Mesendoderm (in vitro differentiated cells): ENCODE results near the gene OR4F15.
A peak's percentile ranks its signal among the peaks of the same experiment; 100 is the strongest.
"Not testable (repeated sequence)": the region's sequence is repeated elsewhere in the genome, so short reads cannot be mapped to it uniquely, and the experiment has no call there.

Source experiments
- DNase-seq: peaks from one replicate; pipeline ENCODE4 v3.0.0; 2013
- H2AK5ac ChIP-seq: 2 replicates; pipeline ENCODE4 v1.6.1; 2013; ENCODE audit warnings: low read length, inconsistent platforms
- H2BK120ac ChIP-seq: 2 replicates; pipeline ENCODE4 v1.6.1; 2013; ENCODE audit warnings: low read depth, mild to moderate bottlenecking, low read length, moderate library complexity, mixed read lengths
- H2BK15ac ChIP-seq: replicated peaks from 2 replicates; pipeline ENCODE4 v1.6.1; 2013; ENCODE audit warnings: low read depth, mild to moderate bottlenecking, moderate library complexity
- H2BK5ac ChIP-seq: 2 replicates; pipeline ENCODE4 v1.6.1; 2013; ENCODE audit warnings: low read length, inconsistent platforms
- H3K18ac ChIP-seq: 2 replicates; pipeline ENCODE4 v1.6.1; 2013; ENCODE audit warnings: mild to moderate bottlenecking, low read length, mixed read lengths
- H3K23ac ChIP-seq: one replicate; pipeline ENCODE4 v1.6.1; 2013; ENCODE audit warnings: low read length
- H3K27ac ChIP-seq: 2 replicates; pipeline ENCODE4 v1.5.1; 2013; ENCODE audit warnings: low read depth, mild to moderate bottlenecking, inconsistent platforms, low read length, moderate library complexity
- H3K27me3 ChIP-seq: 2 replicates; pipeline ENCODE4 v1.6.1; 2013; ENCODE audit warnings: low read length, control low read depth, mild to moderate bottlenecking, inconsistent platforms; ENCODE audit not compliant: insufficient read depth, poor library complexity
- H3K36me3 ChIP-seq: 2 replicates; pipeline ENCODE4 v1.6.1; 2013; ENCODE audit warnings: low read length, inconsistent platforms; ENCODE audit not compliant: control insufficient read depth, insufficient read depth
- H3K4ac ChIP-seq: one replicate; pipeline ENCODE4 v1.6.1; 2013; ENCODE audit warnings: low read depth, mild to moderate bottlenecking, low read length, moderate library complexity
- H3K4me1 ChIP-seq: 2 replicates; pipeline ENCODE4 v1.6.1; 2013; ENCODE audit warnings: low read depth, low read length, inconsistent platforms; ENCODE audit not compliant: control insufficient read depth
- H3K4me2 ChIP-seq: 2 replicates; pipeline ENCODE4 v1.6.1; 2013; ENCODE audit warnings: low read length
- H3K4me3 ChIP-seq: 2 replicates; pipeline ENCODE4 v1.5.1; 2013; ENCODE audit warnings: mild to moderate bottlenecking, low read length
- H3K56ac ChIP-seq: one replicate; pipeline ENCODE4 v1.6.1; 2013; ENCODE audit warnings: low read length
- H3K79me1 ChIP-seq: 2 replicates; pipeline ENCODE4 v1.6.1; 2013; ENCODE audit warnings: low read length, inconsistent platforms
- H3K79me2 ChIP-seq: 2 replicates; pipeline ENCODE4 v1.6.1; 2013; ENCODE audit warnings: mild to moderate bottlenecking, low read length; ENCODE audit not compliant: control insufficient read depth, insufficient read depth
- H3K9ac ChIP-seq: 2 replicates; pipeline ENCODE4 v1.6.1; 2013; ENCODE audit warnings: low read length, inconsistent platforms
- H4K5ac ChIP-seq: one replicate; pipeline ENCODE4 v1.6.1; 2013; ENCODE audit warnings: low read length
- H4K8ac ChIP-seq: one replicate; pipeline ENCODE4 v1.6.1; 2013; ENCODE audit warnings: low read depth, mild to moderate bottlenecking, control low read depth, low read length, moderate library complexity
- WGBS: extraction: QIAGEN DNeasy Blood & Tissue Kit; methylation state at CpG from one replicate; pipeline ENCODE4 v1.1.7; 2013; ENCODE audit warnings: low lambda C conversion rate, missing lambda C conversion rate; ENCODE audit not compliant: insufficient coverage; ENCODE audit errors: extremely low coverage; 5-methylcytosine and 5-hydroxymethylcytosine counted together

Gene OR4F15

GRCh38 chr15:101772921-101773320 is 39.1 kb upstream of the OR4F15 start:
- H3K4me3 ChIP-seq = no peak overlapping the region
- H3K79me1 ChIP-seq = no peaks in the 10 kb centered on the region
- no peak overlapping the region for H3K27ac ChIP-seq
- H3K56ac ChIP-seq = no peak overlapping the region
- H3K4me2 ChIP-seq = no peak overlapping the region
- no peak overlapping the region for H3K4ac ChIP-seq
- no peak overlapping the region for H2BK5ac ChIP-seq
- no peak overlapping the region for H2BK15ac ChIP-seq
- no peak for DNase-seq
- no peaks in the 10 kb centered on the region for H3K27me3 ChIP-seq
- WGBS = no CpG with 5 or more reads among the region's 8 CpGs
- H3K18ac ChIP-seq = no peak overlapping the region
- no peak overlapping the region for H3K23ac ChIP-seq
- H4K8ac ChIP-seq = no peak overlapping the region
- no peak overlapping the region for H3K9ac ChIP-seq
- no peaks in the 10 kb centered on the region for H3K79me2 ChIP-seq
- H2BK120ac ChIP-seq = no peak overlapping the region
- no peak overlapping the region for H4K5ac ChIP-seq
- no peaks in the 10 kb centered on the region for H3K36me3 ChIP-seq
- no peaks in the 10 kb centered on the region for H3K4me1 ChIP-seq
- no peak overlapping the region for H2AK5ac ChIP-seq

DNA sequence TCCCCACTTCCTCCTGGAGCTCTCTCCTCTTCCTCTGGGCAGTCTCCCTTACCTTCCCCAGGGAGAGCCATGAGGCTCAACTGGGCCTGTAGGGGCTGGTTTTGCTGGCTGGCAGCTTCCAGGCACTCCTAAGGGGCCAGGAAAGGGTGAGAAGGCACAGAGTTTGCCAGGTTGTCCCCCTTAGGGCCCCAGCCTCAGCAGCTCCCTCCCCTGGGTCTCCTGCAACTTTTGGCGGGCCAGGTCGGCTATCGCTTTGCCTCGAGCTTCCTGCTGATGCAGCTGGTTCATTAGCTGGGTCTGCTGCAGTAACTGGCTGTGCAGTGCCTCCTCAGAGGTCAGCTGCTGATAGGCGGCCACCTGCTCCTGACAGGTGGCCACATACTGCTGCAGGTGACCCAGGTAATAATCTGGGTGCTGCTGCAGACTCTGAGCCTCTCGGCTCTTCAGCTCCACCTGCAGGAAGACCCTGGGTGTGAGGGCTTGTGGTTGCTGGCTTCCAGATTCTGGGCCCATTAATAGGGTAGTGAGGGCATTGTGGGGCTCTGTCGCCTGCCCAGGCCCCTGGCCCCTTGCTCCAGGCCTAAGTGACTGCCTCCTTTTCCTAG is 38.4 kb upstream of the OR4F15 start:
- peak; percentile 39 for DNase-seq

DNA sequence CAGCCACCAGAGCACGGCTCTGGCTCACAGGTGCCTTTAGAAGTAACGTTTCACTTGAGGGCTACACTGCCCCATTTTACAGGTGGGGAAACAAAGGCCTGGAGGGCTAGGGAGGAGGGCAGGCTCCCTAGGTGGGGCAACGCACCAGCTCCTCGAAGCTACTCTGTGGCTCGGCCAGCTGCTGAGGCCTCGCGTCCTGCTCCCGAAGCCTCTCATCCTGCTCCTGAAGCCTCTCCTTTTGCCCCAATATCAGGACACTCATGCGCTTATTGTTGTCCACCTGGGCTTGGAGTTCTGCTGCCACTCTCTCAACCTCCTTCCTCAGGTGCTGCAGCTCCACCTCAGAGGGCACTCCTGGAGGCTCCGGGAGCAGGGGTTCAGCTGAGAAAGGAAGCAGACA is 36.9 kb upstream of the OR4F15 start:
- H3K79me2 ChIP-seq = no peaks in the 10 kb centered on the region
- no peak for DNase-seq
- no peaks in the 10 kb centered on the region for H3K27me3 ChIP-seq
- no peaks in the 10 kb centered on the region for H3K4me1 ChIP-seq
- H3K4me3 ChIP-seq = no peak overlapping the region
- H4K8ac ChIP-seq = no peak overlapping the region
- H2BK15ac ChIP-seq = no peak overlapping the region
- H3K23ac ChIP-seq = no peak overlapping the region
- no peak overlapping the region for H2BK120ac ChIP-seq
- H3K9ac ChIP-seq = no peak overlapping the region
- no peaks in the 10 kb centered on the region for H3K79me1 ChIP-seq
- no CpG with 5 or more reads among the region's 10 CpGs for WGBS
- no peak overlapping the region for H3K27ac ChIP-seq
- H4K5ac ChIP-seq = no peak overlapping the region
- H3K36me3 ChIP-seq = no peaks in the 10 kb centered on the region
- no peak overlapping the region for H2AK5ac ChIP-seq
- no peak overlapping the region for H3K4ac ChIP-seq
- no peak overlapping the region for H2BK5ac ChIP-seq
- no peak overlapping the region for H3K4me2 ChIP-seq
- H3K18ac ChIP-seq = no peak overlapping the region
- H3K56ac ChIP-seq = no peak overlapping the region

More for the DNA sequence above, 38.4 kb upstream of the OR4F15 start:
- H3K79me2 ChIP-seq = no peaks in the 10 kb centered on the region
- H4K8ac ChIP-seq = no peak overlapping the region
- H3K4me1 ChIP-seq = no peaks in the 10 kb centered on the region
- no peaks in the 10 kb centered on the region for H3K79me1 ChIP-seq
- no peak overlapping the region for H2BK15ac ChIP-seq
- H3K4me2 ChIP-seq = no peak overlapping the region
- H3K27ac ChIP-seq = no peak overlapping the region
- H3K27me3 ChIP-seq = no peaks in the 10 kb centered on the region
- no peak overlapping the region for H3K4ac ChIP-seq
- WGBS = no CpG with 5 or more reads among the region's 7 CpGs
- no peak overlapping the region for H2BK5ac ChIP-seq
- H2AK5ac ChIP-seq = no peak overlapping the region
- no peak overlapping the region for H3K9ac ChIP-seq
- no peak overlapping the region for H3K18ac ChIP-seq
- no peaks in the 10 kb centered on the region for H3K36me3 ChIP-seq
- no peak overlapping the region for H3K23ac ChIP-seq
- H3K4me3 ChIP-seq = no peak overlapping the region
- H2BK120ac ChIP-seq = no peak overlapping the region
- H3K56ac ChIP-seq = no peak overlapping the region
- H4K5ac ChIP-seq = no peak overlapping the region

DNA sequence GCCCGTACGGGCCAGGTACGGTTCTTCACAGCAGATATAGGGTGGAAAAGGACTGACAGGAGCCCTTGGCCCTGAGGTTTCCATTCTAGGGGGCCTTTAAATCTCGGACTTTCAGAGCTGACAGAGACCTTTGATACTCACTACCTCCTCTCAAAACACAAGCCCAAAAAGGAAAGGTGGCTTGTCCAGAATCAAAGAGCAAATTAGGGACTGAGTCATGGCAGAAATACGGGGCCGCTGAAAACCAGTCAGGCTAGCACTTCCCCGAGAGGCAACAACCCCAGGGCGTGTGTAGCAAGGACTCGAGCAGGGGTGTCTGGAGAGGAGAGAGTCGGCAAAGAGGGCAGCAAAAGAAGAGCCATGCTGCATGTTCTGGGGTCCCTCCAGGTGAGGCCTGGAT is 33.4 kb upstream of the OR4F15 start:
- not testable (repeated sequence) for H3K79me2 ChIP-seq, H3K4me2 ChIP-seq, H3K27ac ChIP-seq, H2BK120ac ChIP-seq, H3K56ac ChIP-seq, H3K27me3 ChIP-seq, H4K5ac ChIP-seq, H3K23ac ChIP-seq, H3K79me1 ChIP-seq, H3K4me1 ChIP-seq, H2BK15ac ChIP-seq, H3K18ac ChIP-seq, H2BK5ac ChIP-seq, H3K9ac ChIP-seq, H3K4me3 ChIP-seq, H4K8ac ChIP-seq, H3K4ac ChIP-seq, H3K36me3 ChIP-seq, H2AK5ac ChIP-seq, DNase-seq
- no CpG with 5 or more reads among the region's 10 CpGs for WGBS

GRCh38 chr15:101780225-101780624 is 31.8 kb upstream of the OR4F15 start:
- H3K9ac ChIP-seq, H2BK120ac ChIP-seq, H3K79me2 ChIP-seq, H3K36me3 ChIP-seq, H3K79me1 ChIP-seq, H3K4ac ChIP-seq, H3K56ac ChIP-seq, H2BK5ac ChIP-seq, H3K4me3 ChIP-seq, H3K27me3 ChIP-seq, H3K4me2 ChIP-seq, H3K23ac ChIP-seq, H2BK15ac ChIP-seq, H3K4me1 ChIP-seq, H4K5ac ChIP-seq, H2AK5ac ChIP-seq, H4K8ac ChIP-seq, DNase-seq, H3K27ac ChIP-seq, H3K18ac ChIP-seq: not testable (repeated sequence)
- WGBS = no CpG with 5 or more reads among the region's 1 CpG

DNA sequence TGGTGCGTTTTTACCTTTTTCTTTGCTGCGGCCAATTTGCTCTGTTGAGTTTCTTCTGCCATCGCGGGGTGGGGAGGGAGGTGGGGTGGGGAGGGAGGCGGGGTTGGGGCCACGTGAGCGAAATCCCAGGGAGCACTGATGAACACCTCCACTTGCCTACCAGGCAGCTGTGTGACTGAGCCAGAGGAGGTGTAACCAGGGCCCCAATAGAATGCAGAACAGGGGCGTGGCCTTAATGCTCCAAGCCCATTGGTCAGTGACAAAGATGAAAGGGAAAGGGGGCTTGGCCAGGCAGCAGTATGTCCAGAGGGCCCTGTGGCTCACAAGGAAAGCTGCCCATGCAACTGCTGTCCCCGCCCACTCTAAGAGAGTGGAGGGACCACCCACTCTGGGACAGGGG is 30.1 kb upstream of the OR4F15 start:
- H3K27me3 ChIP-seq = no peaks in the 10 kb centered on the region
- H3K9ac ChIP-seq = no peak overlapping the region
- no peak overlapping the region for H3K56ac ChIP-seq
- no peak overlapping the region for H3K23ac ChIP-seq
- no peak overlapping the region for H4K5ac ChIP-seq
- peak; percentile 39 for DNase-seq
- no peaks in the 10 kb centered on the region for H3K79me2 ChIP-seq
- no peak overlapping the region for H3K27ac ChIP-seq
- no CpG with 5 or more reads among the region's 9 CpGs for WGBS
- no peak overlapping the region for H2BK15ac ChIP-seq
- H3K4me2 ChIP-seq = no peak overlapping the region
- no peak overlapping the region for H2BK120ac ChIP-seq
- H2AK5ac ChIP-seq = no peak overlapping the region
- no peak overlapping the region for H3K4me3 ChIP-seq
- H3K4ac ChIP-seq = no peak overlapping the region
- no peaks in the 10 kb centered on the region for H3K79me1 ChIP-seq
- H4K8ac ChIP-seq = no peak overlapping the region
- H2BK5ac ChIP-seq = no peak overlapping the region
- no peaks in the 10 kb centered on the region for H3K4me1 ChIP-seq
- H3K18ac ChIP-seq = no peak overlapping the region
- no peaks in the 10 kb centered on the region for H3K36me3 ChIP-seq
